Left ventricle myocardium inferior (tissue), 1 donor: Measurements from ENCODE around the gene CYS1. TPM values are rescaled to one million over a fixed set of nuclear protein-coding genes. Genes with fewer than 3 reads are reported as not detected.

Experiments used
- DNase-seq: peaks from one replicate; pipeline ENCODE4 v3.0.0-alpha.2; 2020
- H3K27ac ChIP-seq: fragments of 200-600 bp; replicated peaks from 2 replicates; pipeline ENCODE4 v1.8.0; 2021
- H3K27me3 ChIP-seq: fragments of 200-600 bp; 2 replicates; pipeline ENCODE4 v1.8.0; 2021; ENCODE audit warnings: low read depth
- H3K36me3 ChIP-seq: fragments of 200-600 bp; 2 replicates; pipeline ENCODE4 v1.8.0; 2021
- H3K4me1 ChIP-seq: fragments of 200-600 bp; 2 replicates; pipeline ENCODE4 v1.8.0; 2021
- H3K4me3 ChIP-seq: fragments of 200-600 bp; 2 replicates; pipeline ENCODE4 v1.8.0; 2021; ENCODE audit warnings: mild to moderate bottlenecking, moderate library complexity
- H3K9me3 ChIP-seq: fragments of 200-600 bp; replicated peaks from 2 replicates; pipeline ENCODE4 v1.8.0; 2021
- CTCF ChIP-seq: fragments of 200-600 bp; IDR thresholded peaks from 2 replicates; pipeline ENCODE4 v1.8.0; 2021; ENCODE audit warnings: antibody characterized with exemption, mild to moderate bottlenecking, borderline replicate concordance
- intact Hi-C: fragments of 100-400 bp; cut with micrococcal nuclease; formaldehyde crosslinking; loops from one replicate; pipeline ENCODE4 v1.11.0; 2022
- total RNA-seq: library from RNA; stranded (reverse); fragmentation: NEBNext Ultra II Directional; extraction: Animal tissue kit (Norgen Biotek cat#: 25700); gene quantifications from one replicate; pipeline ENCODE4 v1.2.1, GENCODE V29; 2021
- donor health status: DM: no; HTN: yes; CAD: no; lungs with severe emphysema.

The CYS1 gene
- total RNA-seq, 1 donor from 2014 or later: 3.3 TPM

GRCh38 chr2:10009811-10010781 lies 70.1 kb downstream of the CYS1 start:
- no peaks in the 10 kb centered on the region for H3K27me3 ChIP-seq
- H3K9me3 ChIP-seq: no peaks in the 10 kb centered on the region
- H3K4me1 ChIP-seq: peaks cover 45% of the 10 kb centered on the region
- H3K36me3 ChIP-seq: no peaks in the 10 kb centered on the region
- H3K27ac ChIP-seq: peak overlapping the region; percentile 85
- no peak for TF ChIP-seq CTCF
- intact Hi-C loops: no loop called here
- peak; percentile 88 for DNase-seq
- H3K4me3 ChIP-seq: no peak overlapping the region

GRCh38 chr2:10009271-10009810 lies 70.9 kb downstream of the CYS1 start:
- no peak overlapping the region for H3K4me3 ChIP-seq
- intact Hi-C loops: no loop called here
- TF ChIP-seq CTCF: no peak
- DNase-seq: no peak
- no peaks in the 10 kb centered on the region for H3K9me3 ChIP-seq
- peaks cover 45% of the 10 kb centered on the region for H3K4me1 ChIP-seq
- no peaks in the 10 kb centered on the region for H3K27me3 ChIP-seq
- peak overlapping the region; percentile 85 for H3K27ac ChIP-seq
- H3K36me3 ChIP-seq: no peaks in the 10 kb centered on the region

- DNase-seq: no peak
- H3K4me1 ChIP-seq: peaks cover 45% of the 10 kb centered on the region
- H3K9me3 ChIP-seq: no peaks in the 10 kb centered on the region
- H3K36me3 ChIP-seq: no peaks in the 10 kb centered on the region
- no peak for TF ChIP-seq CTCF
- no peak overlapping the region for H3K4me3 ChIP-seq
- H3K27me3 ChIP-seq: no peaks in the 10 kb centered on the region
- H3K27ac ChIP-seq: peak overlapping the region; percentile 85
- intact Hi-C loops: no loop called here
Measured at GRCh38 chr2:10008809-10009176, 71.4 kb downstream of the CYS1 start.

GRCh38 chr2:10007921-10008808 lies 72.0 kb downstream of the CYS1 start:
- Histone ChIP-seq H3K4me3 (no peak overlapping the region), H3K9me3 (no peaks in the 10 kb centered on the region), H3K27me3 (no peaks in the 10 kb centered on the region), H3K36me3 (no peaks in the 10 kb centered on the region), H3K4me1 (peaks cover 45% of the 10 kb centered on the region), H3K27ac (peak overlapping the region; percentile 85)
- intact Hi-C loops: no loop called here
- DNase-seq: no peak
- peak; percentile 28 for TF ChIP-seq CTCF

- H3K9me3 ChIP-seq: no peaks in the 10 kb centered on the region
- intact Hi-C loops: no loop called here
- TF ChIP-seq CTCF: no peak
- no peaks in the 10 kb centered on the region for H3K36me3 ChIP-seq
- peaks cover 45% of the 10 kb centered on the region for H3K4me1 ChIP-seq
- H3K4me3 ChIP-seq: no peak overlapping the region
- peak overlapping the region; percentile 85 for H3K27ac ChIP-seq
- H3K27me3 ChIP-seq: no peaks in the 10 kb centered on the region
- no peak for DNase-seq
Measured at GRCh38 chr2:10007435-10007834, 72.8 kb downstream of the CYS1 start.
